ENCODE measurements around the gene MGAT5.

GRCh38 chr2:134401081-134401497 lies 147.2 kb downstream of the MGAT5 start:
- TF ChIP-seq CTCF (conservative IDR thresholded peaks at IDR 0.05; ENCODE audit: low read length), result no peak
- no peak for TF ChIP-seq EZH2phosphoT487 (IDR thresholded peaks at IDR 0.05; ENCODE audit: borderline replicate concordance, low read depth, low read length)
